MM.1S (cell line): ENCODE results near the gene HOXB6.

Source experiments
- DNase-seq: peaks from one replicate; pipeline ENCODE4 v3.0.0-alpha.2; 2015
- H2AFZ ChIP-seq: fragments of 300-600 bp; sonication (generic); 2 replicates; pipeline ENCODE4 v1.6.0; 2016; ENCODE audit warnings: antibody characterized with exemption, low read length
- H3F3A ChIP-seq: fragments of 300-600 bp; sonication (generic); 2 replicates; pipeline ENCODE4 v1.6.1; 2016; ENCODE audit warnings: mild to moderate bottlenecking, antibody characterized with exemption, low read length, moderate library complexity, mixed read lengths; ENCODE audit not compliant: insufficient read depth
- H3K27ac ChIP-seq: fragments of 300-600 bp; sonication (generic); 2 replicates; pipeline ENCODE4 v1.5.1; 2016; ENCODE audit warnings: mild to moderate bottlenecking, low read length
- H3K27me3 ChIP-seq: fragments of 300-600 bp; sonication (generic); replicated peaks from 2 replicates; pipeline ENCODE4 v1.6.0; 2016; ENCODE audit warnings: low read length; ENCODE audit not compliant: insufficient read depth
- H3K36me3 ChIP-seq: fragments of 300-600 bp; sonication (generic); replicated peaks from 2 replicates; pipeline ENCODE4 v1.6.1; 2016; ENCODE audit warnings: mild to moderate bottlenecking, low read length, mixed read lengths; ENCODE audit not compliant: insufficient read depth
- H3K4me1 ChIP-seq: fragments of 300-600 bp; sonication (generic); 2 replicates; pipeline ENCODE4 v1.6.1; 2016; ENCODE audit warnings: low read length, mixed read lengths
- H3K4me2 ChIP-seq: fragments of 300-600 bp; sonication (generic); 2 replicates; pipeline ENCODE4 v1.6.0; 2016; ENCODE audit warnings: low read depth, low read length
- H3K4me3 ChIP-seq: fragments of 300-600 bp; sonication (generic); 2 replicates; pipeline ENCODE4 v1.5.1; 2016; ENCODE audit warnings: low read length, mixed read lengths
- H3K79me2 ChIP-seq: fragments of 300-600 bp; sonication (generic); 2 replicates; pipeline ENCODE4 v1.6.1; 2016; ENCODE audit warnings: mixed run types, low read length, mixed read lengths
- H3K9ac ChIP-seq: fragments of 300-600 bp; sonication (generic); 2 replicates; pipeline ENCODE4 v1.6.1; 2016; ENCODE audit warnings: low read length, mixed read lengths
- H3K9me2 ChIP-seq: fragments of 300-600 bp; sonication (generic); replicated peaks from 2 replicates; pipeline ENCODE4 v1.6.1; 2016; ENCODE audit warnings: mild to moderate bottlenecking, low read length, mixed read lengths; ENCODE audit not compliant: insufficient read depth
- H3K9me3 ChIP-seq: fragments of 300-600 bp; sonication (generic); replicated peaks from 2 replicates; pipeline ENCODE4 v1.6.1; 2016; ENCODE audit warnings: mild to moderate bottlenecking, low read length, mixed read lengths; ENCODE audit not compliant: insufficient read depth
- H4K20me1 ChIP-seq: fragments of 300-600 bp; sonication (generic); 2 replicates; pipeline ENCODE4 v1.6.1; 2016; ENCODE audit warnings: mild to moderate bottlenecking, low read length, moderate library complexity, mixed read lengths; ENCODE audit not compliant: insufficient read depth
- EZH2 ChIP-seq: fragments of 300-600 bp; sonication (generic); optimal IDR thresholded peaks from 2 replicates; pipeline ENCODE3; 2017; ENCODE audit warnings: low read depth, mild to moderate bottlenecking, antibody characterized with exemption, low read length, mixed read lengths
- EZH2phosphoT487 ChIP-seq: fragments of 300-600 bp; sonication (generic); IDR thresholded peaks from 2 replicates; pipeline ENCODE4 v1.6.1; 2018; ENCODE audit warnings: antibody characterized with exemption, low read length
- TF ChIP-seq, protein P1 (sequence below): fragments of 300-600 bp; sonication (generic); IDR thresholded peaks from 2 replicates; pipeline ENCODE4 v1.5.1; 2016; ENCODE audit warnings: antibody characterized with exemption, low read length, mixed read lengths

HOXB6 gene

GRCh38 chr17:48597778-48598631, 6.8 kb downstream of the HOXB6 start:
- Histone ChIP-seq H3K27me3 (peaks cover 77% of the 10 kb centered on the region), H3K36me3 (no peaks in the 10 kb centered on the region), H3K4me2 (peak overlapping the region; percentile 95), H2AFZ (peak overlapping the region; percentile 54), H3K79me2 (no peaks in the 10 kb centered on the region), H3F3A (no peaks in the 10 kb centered on the region), H3K9me2 (no peaks in the 10 kb centered on the region), H3K4me1 (no peaks in the 10 kb centered on the region), H4K20me1 (no peaks in the 10 kb centered on the region), H3K4me3 (peak overlapping the region; percentile 58), H3K9ac (no peak overlapping the region), H3K9me3 (no peaks in the 10 kb centered on the region), H3K27ac (no peak overlapping the region)
- DNase-seq: no peak
- peak; percentile 76 for TF ChIP-seq EZH2
- TF ChIP-seq EZH2phosphoT487: 0 out of 2 replicates have a peak, but pooled peaks have one; percentile 47
- TF ChIP-seq, protein P1, sequence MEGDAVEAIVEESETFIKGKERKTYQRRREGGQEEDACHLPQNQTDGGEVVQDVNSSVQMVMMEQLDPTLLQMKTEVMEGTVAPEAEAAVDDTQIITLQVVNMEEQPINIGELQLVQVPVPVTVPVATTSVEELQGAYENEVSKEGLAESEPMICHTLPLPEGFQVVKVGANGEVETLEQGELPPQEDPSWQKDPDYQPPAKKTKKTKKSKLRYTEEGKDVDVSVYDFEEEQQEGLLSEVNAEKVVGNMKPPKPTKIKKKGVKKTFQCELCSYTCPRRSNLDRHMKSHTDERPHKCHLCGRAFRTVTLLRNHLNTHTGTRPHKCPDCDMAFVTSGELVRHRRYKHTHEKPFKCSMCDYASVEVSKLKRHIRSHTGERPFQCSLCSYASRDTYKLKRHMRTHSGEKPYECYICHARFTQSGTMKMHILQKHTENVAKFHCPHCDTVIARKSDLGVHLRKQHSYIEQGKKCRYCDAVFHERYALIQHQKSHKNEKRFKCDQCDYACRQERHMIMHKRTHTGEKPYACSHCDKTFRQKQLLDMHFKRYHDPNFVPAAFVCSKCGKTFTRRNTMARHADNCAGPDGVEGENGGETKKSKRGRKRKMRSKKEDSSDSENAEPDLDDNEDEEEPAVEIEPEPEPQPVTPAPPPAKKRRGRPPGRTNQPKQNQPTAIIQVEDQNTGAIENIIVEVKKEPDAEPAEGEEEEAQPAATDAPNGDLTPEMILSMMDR: no peak

GRCh38 chr17:48597528-48597777, 7.3 kb downstream of the HOXB6 start:
- TF ChIP-seq EZH2phosphoT487: no peak
- TF ChIP-seq, protein P1: no peak
- no peak for TF ChIP-seq EZH2
- no peaks in the 10 kb centered on the region for H3K9me3 ChIP-seq
- H4K20me1 ChIP-seq: no peaks in the 10 kb centered on the region
- no peaks in the 10 kb centered on the region for H3K79me2 ChIP-seq
- H3K4me2 ChIP-seq: peak overlapping the region; percentile 95
- no peaks in the 10 kb centered on the region for H3K9me2 ChIP-seq
- H3K4me3 ChIP-seq: peak overlapping the region; percentile 58
- no peak overlapping the region for H3K9ac ChIP-seq
- H3F3A ChIP-seq: no peaks in the 10 kb centered on the region
- no peak for DNase-seq
- no peak overlapping the region for H3K27ac ChIP-seq
- H3K4me1 ChIP-seq: no peaks in the 10 kb centered on the region
- no peaks in the 10 kb centered on the region for H3K36me3 ChIP-seq
- H2AFZ ChIP-seq: peak overlapping the region; percentile 54
- peaks cover 80% of the 10 kb centered on the region for H3K27me3 ChIP-seq

DNA sequence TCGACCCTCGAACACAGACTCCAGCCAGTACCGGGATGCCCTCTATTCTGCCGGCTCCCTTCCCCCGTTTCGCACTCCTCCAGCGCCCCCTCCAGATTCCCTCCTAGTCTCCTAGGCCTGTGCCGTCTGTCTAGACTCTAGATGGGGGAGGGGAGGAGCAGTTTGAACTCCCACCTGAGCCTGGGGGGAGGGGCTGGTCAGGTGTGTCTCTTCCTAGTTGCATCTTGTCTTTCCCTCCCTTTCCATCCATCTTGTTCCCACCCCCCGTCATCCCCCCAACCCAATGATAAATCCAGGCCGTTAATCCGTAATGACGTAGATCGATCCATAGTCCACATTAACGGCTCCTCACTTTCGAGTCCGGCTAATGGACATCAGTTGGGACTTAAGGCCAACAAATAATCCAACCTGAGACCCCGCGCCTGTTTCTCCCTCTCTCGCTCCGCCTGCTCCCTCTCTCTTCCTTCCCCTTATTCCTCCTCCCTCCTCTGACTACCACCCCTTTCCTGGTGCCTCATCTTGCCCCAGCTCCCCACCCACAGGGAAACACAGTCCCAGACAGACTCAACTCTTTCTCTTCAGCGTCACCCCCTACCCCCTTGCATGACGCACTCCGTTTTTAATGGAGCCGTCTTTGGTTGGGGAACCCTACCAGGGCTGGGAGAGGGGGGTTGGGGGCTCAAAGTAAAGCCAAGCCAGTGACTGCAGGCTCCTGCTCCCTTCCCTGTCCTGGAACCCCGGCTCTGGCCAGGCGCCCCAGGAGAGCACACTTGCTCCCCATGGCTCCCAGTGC, 7.9 kb downstream of the HOXB6 start:
- Histone ChIP-seq H3K27me3 (peaks cover 76% of the 10 kb centered on the region), H4K20me1 (no peaks in the 10 kb centered on the region), H3K27ac (no peak overlapping the region), H2AFZ (peak overlapping the region; percentile 70), H3K4me3 (peak overlapping the region; percentile 58), H3K9me3 (no peaks in the 10 kb centered on the region), H3K9ac (no peak overlapping the region), H3F3A (no peaks in the 10 kb centered on the region), H3K4me1 (no peaks in the 10 kb centered on the region), H3K4me2 (peak overlapping the region; percentile 95), H3K79me2 (no peaks in the 10 kb centered on the region), H3K36me3 (no peaks in the 10 kb centered on the region), H3K9me2 (no peaks in the 10 kb centered on the region)
- TF ChIP-seq EZH2phosphoT487 (no peak), EZH2 (no peak)
- TF ChIP-seq, protein P1: no peak
- DNase-seq: no peak
